ENCODE measurements around the gene KCNE4. TPM values are rescaled to one million over a fixed set of nuclear protein-coding genes. Genes with fewer than 3 reads are reported as not detected.

The KCNE4 gene
- total and polyA plus RNA-seq, 9 of the 15 experiments (the other 6 are each of a cell fraction or from before 2014, with no cell fraction given) = not detected

DNA sequence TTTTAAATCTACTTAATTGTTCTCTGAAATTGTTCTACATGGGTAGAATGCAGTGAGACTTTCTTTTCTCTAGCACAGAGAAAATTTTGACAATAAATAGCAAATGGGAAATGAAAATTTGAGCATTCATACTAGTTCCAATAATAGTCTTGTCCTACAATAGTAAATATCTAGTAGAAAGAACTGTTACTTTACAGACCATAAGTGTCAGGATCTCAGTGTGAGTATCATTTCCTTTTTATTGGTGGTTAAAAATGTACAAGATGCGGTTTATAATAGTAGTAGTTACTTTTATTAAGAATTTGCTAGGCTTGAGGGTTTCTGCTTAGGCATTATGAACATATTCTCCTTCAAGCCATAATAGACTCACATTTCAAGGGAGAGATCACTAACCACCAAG lies 43.2 kb downstream of the KCNE4 start:
- H3K27me3 ChIP-seq (ENCODE audit: control insufficient read depth in 2 of 2, insufficient read depth in 2 of 2, low read length in 2 of 2) = no peaks in the 10 kb centered on the region
- FAIRE-seq (no peak), DNase-seq (ENCODE audit: extremely low read depth in 1 of 4, low spot score in 3 of 4) (no peak), ATAC-seq (no peak)
- H3K9ac ChIP-seq (ENCODE audit: insufficient read depth in 1 of 2, low read depth in 2 of 2, low read length in 2 of 2) = no peak overlapping the region
- POLR2A ChIA-PET = no interaction called here
- no TSS peak for BruUV-seq (replicated peaks)
- TF ChIP-seq ESRRB (CRISPR knock-in tag; IDR thresholded peaks at IDR 0.05; ENCODE audit: borderline replicate concordance) = no peak
- TF ChIP-seq NCOA2 (IDR thresholded peaks at IDR 0.05; ENCODE audit: partially characterized antibody in 2 of 2) = no peak
- TF ChIP-seq IRF2 (CRISPR knock-in tag; IDR thresholded peaks at IDR 0.05) = no peak
- no peak for TF ChIP-seq CBX3 (IDR thresholded peaks at IDR 0.05; ENCODE audit: borderline replicate concordance in 1 of 2, low read length in 2 of 2)
- TF ChIP-seq MTF1 (CRISPR knock-in tag; IDR thresholded peaks at IDR 0.05; ENCODE audit: borderline replicate concordance) = no peak
- TF ChIP-seq HOXB6 (CRISPR knock-in tag; IDR thresholded peaks at IDR 0.05; ENCODE audit: borderline replicate concordance) = no peak
- no peak for TF ChIP-seq NR2C1 (IDR thresholded peaks at IDR 0.05)
- TF ChIP-seq NR2C1 (tag; IDR thresholded peaks at IDR 0.05) = no peak
- no peak for TF ChIP-seq ZNF551 (CRISPR knock-in tag; IDR thresholded peaks at IDR 0.05)
- no peak for TF ChIP-seq BMI1 (IDR thresholded peaks at IDR 0.05; ENCODE audit: low read length)
- TF ChIP-seq, protein P1, sequence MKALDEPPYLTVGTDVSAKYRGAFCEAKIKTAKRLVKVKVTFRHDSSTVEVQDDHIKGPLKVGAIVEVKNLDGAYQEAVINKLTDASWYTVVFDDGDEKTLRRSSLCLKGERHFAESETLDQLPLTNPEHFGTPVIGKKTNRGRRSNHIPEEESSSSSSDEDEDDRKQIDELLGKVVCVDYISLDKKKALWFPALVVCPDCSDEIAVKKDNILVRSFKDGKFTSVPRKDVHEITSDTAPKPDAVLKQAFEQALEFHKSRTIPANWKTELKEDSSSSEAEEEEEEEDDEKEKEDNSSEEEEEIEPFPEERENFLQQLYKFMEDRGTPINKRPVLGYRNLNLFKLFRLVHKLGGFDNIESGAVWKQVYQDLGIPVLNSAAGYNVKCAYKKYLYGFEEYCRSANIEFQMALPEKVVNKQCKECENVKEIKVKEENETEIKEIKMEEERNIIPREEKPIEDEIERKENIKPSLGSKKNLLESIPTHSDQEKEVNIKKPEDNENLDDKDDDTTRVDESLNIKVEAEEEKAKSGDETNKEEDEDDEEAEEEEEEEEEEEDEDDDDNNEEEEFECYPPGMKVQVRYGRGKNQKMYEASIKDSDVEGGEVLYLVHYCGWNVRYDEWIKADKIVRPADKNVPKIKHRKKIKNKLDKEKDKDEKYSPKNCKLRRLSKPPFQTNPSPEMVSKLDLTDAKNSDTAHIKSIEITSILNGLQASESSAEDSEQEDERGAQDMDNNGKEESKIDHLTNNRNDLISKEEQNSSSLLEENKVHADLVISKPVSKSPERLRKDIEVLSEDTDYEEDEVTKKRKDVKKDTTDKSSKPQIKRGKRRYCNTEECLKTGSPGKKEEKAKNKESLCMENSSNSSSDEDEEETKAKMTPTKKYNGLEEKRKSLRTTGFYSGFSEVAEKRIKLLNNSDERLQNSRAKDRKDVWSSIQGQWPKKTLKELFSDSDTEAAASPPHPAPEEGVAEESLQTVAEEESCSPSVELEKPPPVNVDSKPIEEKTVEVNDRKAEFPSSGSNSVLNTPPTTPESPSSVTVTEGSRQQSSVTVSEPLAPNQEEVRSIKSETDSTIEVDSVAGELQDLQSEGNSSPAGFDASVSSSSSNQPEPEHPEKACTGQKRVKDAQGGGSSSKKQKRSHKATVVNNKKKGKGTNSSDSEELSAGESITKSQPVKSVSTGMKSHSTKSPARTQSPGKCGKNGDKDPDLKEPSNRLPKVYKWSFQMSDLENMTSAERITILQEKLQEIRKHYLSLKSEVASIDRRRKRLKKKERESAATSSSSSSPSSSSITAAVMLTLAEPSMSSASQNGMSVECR (CRISPR knock-in tag; IDR thresholded peaks at IDR 0.05) = no peak
- TF ChIP-seq LCOR (CRISPR knock-in tag; IDR thresholded peaks at IDR 0.05) = no peak
- TF ChIP-seq, protein P2, sequence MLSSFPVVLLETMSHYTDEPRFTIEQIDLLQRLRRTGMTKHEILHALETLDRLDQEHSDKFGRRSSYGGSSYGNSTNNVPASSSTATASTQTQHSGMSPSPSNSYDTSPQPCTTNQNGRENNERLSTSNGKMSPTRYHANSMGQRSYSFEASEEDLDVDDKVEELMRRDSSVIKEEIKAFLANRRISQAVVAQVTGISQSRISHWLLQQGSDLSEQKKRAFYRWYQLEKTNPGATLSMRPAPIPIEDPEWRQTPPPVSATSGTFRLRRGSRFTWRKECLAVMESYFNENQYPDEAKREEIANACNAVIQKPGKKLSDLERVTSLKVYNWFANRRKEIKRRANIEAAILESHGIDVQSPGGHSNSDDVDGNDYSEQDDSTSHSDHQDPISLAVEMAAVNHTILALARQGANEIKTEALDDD (IDR thresholded peaks at IDR 0.05) = no peak
- no peak for TF ChIP-seq KLF16 (IDR thresholded peaks at IDR 0.05)
- TF ChIP-seq, protein P3, sequence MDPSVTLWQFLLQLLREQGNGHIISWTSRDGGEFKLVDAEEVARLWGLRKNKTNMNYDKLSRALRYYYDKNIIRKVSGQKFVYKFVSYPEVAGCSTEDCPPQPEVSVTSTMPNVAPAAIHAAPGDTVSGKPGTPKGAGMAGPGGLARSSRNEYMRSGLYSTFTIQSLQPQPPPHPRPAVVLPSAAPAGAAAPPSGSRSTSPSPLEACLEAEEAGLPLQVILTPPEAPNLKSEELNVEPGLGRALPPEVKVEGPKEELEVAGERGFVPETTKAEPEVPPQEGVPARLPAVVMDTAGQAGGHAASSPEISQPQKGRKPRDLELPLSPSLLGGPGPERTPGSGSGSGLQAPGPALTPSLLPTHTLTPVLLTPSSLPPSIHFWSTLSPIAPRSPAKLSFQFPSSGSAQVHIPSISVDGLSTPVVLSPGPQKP (CRISPR knock-in tag; IDR thresholded peaks at IDR 0.05) = no peak
- no peaks in the 10 kb centered on the region for H3K4me1 ChIP-seq (replicated peaks in 1 of 2; ENCODE audit: control insufficient read depth in 2 of 2, insufficient read depth in 2 of 2, low read length in 2 of 2)
- H3K27ac ChIP-seq (ENCODE audit: extremely low read depth, low read depth, low read length) = no peak overlapping the region
- H4K20me1 ChIP-seq (replicated peaks; ENCODE audit: control insufficient read depth, insufficient read depth, low read length) = no peaks in the 10 kb centered on the region
- no peaks in the 10 kb centered on the region for H3K36me3 ChIP-seq (ENCODE audit: control insufficient read depth, insufficient read depth, low read length)
- no peaks in the 10 kb centered on the region for H3K9me3 ChIP-seq (replicated peaks; ENCODE audit: control insufficient read depth, insufficient read depth, low read depth, low read length)
- no peak overlapping the region for H3K4me3 ChIP-seq
- CTCF ChIA-PET (ENCODE audit: low intra/inter-chr PET ratio) = no interaction called here
- intact Hi-C loops (cut with micrococcal nuclease) = no loop called here
- no peak overlapping the region for H2AFZ ChIP-seq (ENCODE audit: low read depth, low read length)
- 19% methylated on average over 1 of the region's 1 CpG for WGBS (ENCODE audit: insufficient coverage, low coverage, missing lambda C conversion rate)
- no peaks in the 10 kb centered on the region for H3K9me1 ChIP-seq (ENCODE audit: control insufficient read depth, insufficient read depth, low read length)
- no peaks in the 10 kb centered on the region for H3K79me2 ChIP-seq (ENCODE audit: control insufficient read depth, insufficient read depth, low read length)
- in situ Hi-C loops (cut with MboI) = no loop called here
- no peak overlapping the region for H3K4me2 ChIP-seq (ENCODE audit: insufficient read depth, low read length)
